ENCODE results near the gene S1PR5. TPM values are rescaled to one million over a fixed set of nuclear protein-coding genes. Genes with fewer than 3 reads are reported as not detected.
"Not testable (repeated sequence)": the region's sequence is repeated elsewhere in the genome, so short reads cannot be mapped to it uniquely, and the experiment has no call there.

S1PR5 gene
- total RNA-seq, 2 donors from 2014 or later = 5.1 to 16.3 TPM

- peaks cover 31 to 41% of the 10 kb centered on the region in 2 donors for H3K4me1 Mint-ChIP-seq (ENCODE audit: low read depth in 2 of 2)
- H3K36me3 Mint-ChIP-seq = no peaks in the 10 kb centered on the region
- H3K27me3 Mint-ChIP-seq = no peaks in the 10 kb centered on the region
- peak overlapping the region; percentile 68 for H3K4me3 Mint-ChIP-seq
- ATAC-seq (peak; percentile 50 to 72), DNase-seq (ENCODE audit: low spot score) (no peak)
- H3K27ac Mint-ChIP-seq = peak overlapping the region; percentile 90 to 96
- H3K9me3 Mint-ChIP-seq = no peaks in the 10 kb centered on the region
Observed at GRCh38 chr19:10552510-10553053, 35.3 kb upstream of the S1PR5 start.

GRCh38 chr19:10551698-10552301 is 34.6 kb upstream of the S1PR5 start:
- DNase-seq (ENCODE audit: low spot score) = peak; percentile 77
- Mint-ChIP-seq H3K4me3 (no peak overlapping the region), H3K36me3 (no peaks in the 10 kb centered on the region), H3K27me3 (no peaks in the 10 kb centered on the region), H3K9me3 (no peaks in the 10 kb centered on the region), H3K4me1 (ENCODE audit: low read depth in 2 of 2) (peaks cover 31 to 41% of the 10 kb centered on the region in 2 donors), H3K27ac (peak overlapping the region; percentile 90 to 96)
- ATAC-seq = peak; percentile 47 to 73

- H3K9me3 Mint-ChIP-seq; H3K4me3 Mint-ChIP-seq; H3K27me3 Mint-ChIP-seq; DNase-seq (ENCODE audit: low spot score); ATAC-seq; H3K36me3 Mint-ChIP-seq: not testable (repeated sequence)
- H3K4me1 Mint-ChIP-seq (ENCODE audit: low read depth in 2 of 2) = peaks cover 30 to 39% of the 10 kb centered on the region in 2 donors
- peak overlapping the region; percentile 90 to 96 for H3K27ac Mint-ChIP-seq
Observed at GRCh38 chr19:10551006-10551405, 33.8 kb upstream of the S1PR5 start.

GRCh38 chr19:10550336-10550735 is 33.1 kb upstream of the S1PR5 start:
- peak overlapping the region in 1 of 2 donors; percentile 48 for H3K27ac Mint-ChIP-seq
- no peaks in the 10 kb centered on the region for H3K27me3 Mint-ChIP-seq
- no peak for ATAC-seq
- H3K9me3 Mint-ChIP-seq = no peaks in the 10 kb centered on the region
- no peak for DNase-seq (ENCODE audit: low spot score)
- no peaks in the 10 kb centered on the region for H3K36me3 Mint-ChIP-seq
- no peak overlapping the region for H3K4me3 Mint-ChIP-seq
- peaks cover 25 to 36% of the 10 kb centered on the region in 2 donors for H3K4me1 Mint-ChIP-seq (ENCODE audit: low read depth in 2 of 2)

- H3K27me3 Mint-ChIP-seq = no peaks in the 10 kb centered on the region
- peaks cover 30 to 40% of the 10 kb centered on the region in 2 donors for H3K4me1 Mint-ChIP-seq (ENCODE audit: low read depth in 2 of 2)
- ATAC-seq (no peak), DNase-seq (ENCODE audit: low spot score) (no peak)
- H3K4me3 Mint-ChIP-seq = no peak overlapping the region
- no peak overlapping the region for H3K27ac Mint-ChIP-seq
- no peaks in the 10 kb centered on the region for H3K36me3 Mint-ChIP-seq
- H3K9me3 Mint-ChIP-seq = no peaks in the 10 kb centered on the region
Observed at GRCh38 chr19:10549733-10550132, 32.5 kb upstream of the S1PR5 start.

GRCh38 chr19:10548746-10549276 is 31.6 kb upstream of the S1PR5 start:
- H3K27ac Mint-ChIP-seq = no peak overlapping the region
- H3K36me3 Mint-ChIP-seq = no peaks in the 10 kb centered on the region
- H3K9me3 Mint-ChIP-seq = no peaks in the 10 kb centered on the region
- DNase-seq (ENCODE audit: low spot score) = no peak
- peaks cover 25 to 33% of the 10 kb centered on the region in 2 donors for H3K4me1 Mint-ChIP-seq (ENCODE audit: low read depth in 2 of 2)
- ATAC-seq = no peak
- H3K4me3 Mint-ChIP-seq = no peak overlapping the region
- H3K27me3 Mint-ChIP-seq = no peaks in the 10 kb centered on the region

GRCh38 chr19:10546817-10547216 is 29.6 kb upstream of the S1PR5 start:
- no peaks in the 10 kb centered on the region for H3K36me3 Mint-ChIP-seq
- no peaks in the 10 kb centered on the region for H3K9me3 Mint-ChIP-seq
- peaks cover 10 to 17% of the 10 kb centered on the region in 2 donors for H3K4me1 Mint-ChIP-seq (ENCODE audit: low read depth in 2 of 2)
- DNase-seq (ENCODE audit: low spot score) (no peak), ATAC-seq (no peak)
- no peak overlapping the region for H3K27ac Mint-ChIP-seq
- no peak overlapping the region for H3K4me3 Mint-ChIP-seq
- no peaks in the 10 kb centered on the region for H3K27me3 Mint-ChIP-seq

- DNase-seq (ENCODE audit: low spot score) = no peak
- H3K4me3 Mint-ChIP-seq = peak overlapping the region; percentile 94
- peak; percentile 11 to 28 for ATAC-seq
- no peaks in the 10 kb centered on the region for H3K27me3 Mint-ChIP-seq
- peaks cover 10 to 11% of the 10 kb centered on the region in 2 donors for H3K4me1 Mint-ChIP-seq (ENCODE audit: low read depth in 2 of 2)
- H3K9me3 Mint-ChIP-seq = no peaks in the 10 kb centered on the region
- H3K27ac Mint-ChIP-seq = peak overlapping the region; percentile 79 to 87
- H3K36me3 Mint-ChIP-seq = no peaks in the 10 kb centered on the region
Observed at GRCh38 chr19:10544753-10545251, 27.6 kb upstream of the S1PR5 start.

GRCh38 chr19:10544242-10544752 is 27.1 kb upstream of the S1PR5 start:
- ATAC-seq (peak; percentile 49 to 58), DNase-seq (ENCODE audit: low spot score) (no peak)
- Mint-ChIP-seq H3K4me3 (peak overlapping the region; percentile 94), H3K4me1 (ENCODE audit: low read depth in 2 of 2) (peaks cover 10 to 11% of the 10 kb centered on the region in 2 donors), H3K27me3 (no peaks in the 10 kb centered on the region), H3K36me3 (no peaks in the 10 kb centered on the region), H3K9me3 (no peaks in the 10 kb centered on the region), H3K27ac (peak overlapping the region; percentile 79 to 87)

GRCh38 chr19:10543420-10544241 is 26.4 kb upstream of the S1PR5 start, which contains the start of gene ATG4D:
TSS of gene ATG4D (plus strand) at chr19:10543904. CDS start at chr19:10544091, 187 bp downstream.
- Mint-ChIP-seq H3K9me3 (no peaks in the 10 kb centered on the region), H3K4me1 (ENCODE audit: low read depth in 2 of 2) (peaks cover 10 to 15% of the 10 kb centered on the region in 2 donors), H3K4me3 (peak within 1 kb of the TSS; percentile 94), H3K36me3 (no peaks in the 10 kb centered on the region), H3K27ac (peak within 1 kb of the TSS; percentile 79 to 87), H3K27me3 (no peaks in the 10 kb centered on the region)
- DNase-seq (ENCODE audit: low spot score) (peak; percentile 80), ATAC-seq (peak; percentile 89 to 92)

GRCh38 chr19:10543059-10543419 is 25.8 kb upstream of the S1PR5 start:
- peak overlapping the region in 1 of 2 donors; percentile 62 for H3K27ac Mint-ChIP-seq
- DNase-seq (ENCODE audit: low spot score) = no peak
- peaks cover 10 to 16% of the 10 kb centered on the region in 2 donors for H3K4me1 Mint-ChIP-seq (ENCODE audit: low read depth in 2 of 2)
- no peaks in the 10 kb centered on the region for H3K36me3 Mint-ChIP-seq
- H3K4me3 Mint-ChIP-seq = peak overlapping the region; percentile 66
- H3K9me3 Mint-ChIP-seq = no peaks in the 10 kb centered on the region
- no peaks in the 10 kb centered on the region for H3K27me3 Mint-ChIP-seq
- no peak for ATAC-seq

GRCh38 chr19:10539016-10539415 is 21.8 kb upstream of the S1PR5 start:
- DNase-seq (ENCODE audit: low spot score); H3K4me1 Mint-ChIP-seq (ENCODE audit: low read depth in 2 of 2); H3K9me3 Mint-ChIP-seq; H3K27me3 Mint-ChIP-seq; H3K36me3 Mint-ChIP-seq; ATAC-seq: not testable (repeated sequence)
- Mint-ChIP-seq H3K4me3 (peak overlapping the region; percentile 42), H3K27ac (peak overlapping the region in 1 of 2 donors; percentile 66)

GRCh38 chr19:10538204-10538983 is 21.1 kb upstream of the S1PR5 start:
- no peaks in the 10 kb centered on the region for H3K9me3 Mint-ChIP-seq
- peak overlapping the region in 1 of 2 donors; percentile 66 for H3K27ac Mint-ChIP-seq
- peak in 1 of 2 donors; percentile 53 for ATAC-seq
- peaks cover 0 to 8% of the 10 kb centered on the region in 2 donors for H3K4me1 Mint-ChIP-seq (ENCODE audit: low read depth in 2 of 2)
- H3K36me3 Mint-ChIP-seq = no peaks in the 10 kb centered on the region
- H3K27me3 Mint-ChIP-seq = no peaks in the 10 kb centered on the region
- H3K4me3 Mint-ChIP-seq = peak overlapping the region; percentile 42
- no peak for DNase-seq (ENCODE audit: low spot score)

Data from natural killer cell treated with Interleukin-12 subunit alpha and Interleukin-12 subunit beta and Interleukin-15 and Interleukin-18, amount 100 ng/mL, for 72 hours (primary cell).